ENCODE results near the gene PAX9.
A peak's percentile ranks its signal among the peaks of the same experiment; 100 is the strongest.

PAX9 gene
- long read RNA-seq, donor 1 = 0 reads
- long read RNA-seq, donor 2 = 0 reads
- long read RNA-seq, donor 3 = 0 reads
- long read RNA-seq, donor 4 = 0 reads
- long read RNA-seq, donor 5 = 0 reads
- long read RNA-seq, donor 6 = 0 reads
- long read RNA-seq, donor 7 = 0 reads
- long read RNA-seq, donor 8 = 0 reads

- DNase-seq = peak; percentile 77
Measured at GRCh38 chr14:36661506-36662257, at the start of gene PAX9. Gene PAX9 (plus strand): TSS chr14:36661860. CDS start chr14:36662090, 230 bp downstream.

GRCh38 chr14:36617824-36618223, 43.8 kb upstream of the PAX9 start:
- DNase-seq = no peak

DNA sequence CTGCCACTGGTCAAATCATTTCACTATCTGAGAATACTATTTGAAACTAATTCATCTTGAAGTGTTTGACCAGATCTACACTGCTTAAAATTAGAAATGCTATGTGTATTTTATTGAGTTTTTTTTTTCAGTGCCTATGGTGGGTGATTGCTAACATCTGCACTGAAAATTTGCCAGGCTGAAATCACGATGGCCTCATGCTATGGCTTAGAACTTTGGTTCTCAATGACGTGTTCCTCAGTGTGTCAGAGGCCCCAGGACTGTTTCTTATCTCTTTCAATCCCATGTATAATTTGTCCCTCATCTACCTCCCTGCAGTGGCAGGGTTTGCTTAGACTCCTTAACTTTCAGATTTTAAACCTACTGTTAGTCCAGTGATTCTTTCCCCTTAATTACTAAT, 43.0 kb upstream of the PAX9 start:
- no peak for DNase-seq

DNA sequence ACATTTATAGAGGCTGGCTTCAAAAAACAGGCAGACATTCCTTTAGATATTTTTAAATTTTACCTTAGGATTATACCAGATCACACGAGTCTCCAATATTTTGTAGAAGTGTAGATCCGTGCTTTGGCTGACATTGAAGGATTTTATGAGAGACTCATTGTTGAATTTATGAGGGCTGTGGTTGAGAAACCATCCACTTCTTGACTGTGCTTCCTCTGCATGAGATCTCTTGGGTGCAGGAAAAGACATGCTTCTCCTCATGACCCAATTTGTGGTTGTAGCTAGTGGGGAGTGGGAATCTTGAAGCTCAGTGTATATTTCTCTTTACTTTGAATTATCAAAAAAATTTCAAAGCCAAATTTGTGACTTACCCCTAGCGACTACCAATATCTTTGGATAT, 42.5 kb upstream of the PAX9 start:
- DNase-seq = no peak

DNA sequence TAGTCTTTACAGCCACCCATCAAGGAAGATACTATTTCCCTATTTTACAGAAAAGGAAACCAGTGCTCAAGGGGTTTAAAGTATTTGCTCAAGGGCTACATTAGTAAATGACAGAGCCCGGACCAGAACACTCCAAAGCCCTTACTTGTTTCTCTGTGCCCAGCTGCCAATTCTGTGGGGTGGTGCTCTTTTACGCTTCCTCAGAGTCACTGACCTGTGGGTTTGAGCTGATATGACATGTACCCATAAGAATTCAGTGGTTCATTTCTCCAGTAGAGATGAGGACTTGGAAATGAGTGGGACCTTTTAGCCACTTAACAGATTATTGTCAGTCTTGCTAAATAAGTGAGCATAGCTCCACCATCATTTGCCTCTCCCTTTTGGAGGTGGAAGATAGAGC, 41.8 kb upstream of the PAX9 start:
- DNase-seq = no peak

GRCh38 chr14:36625014-36625413, 36.6 kb upstream of the PAX9 start:
- no peak for DNase-seq

- DNase-seq = no peak
Measured at GRCh38 chr14:36625436-36625835, 36.2 kb upstream of the PAX9 start.

GRCh38 chr14:36626151-36626550, 35.5 kb upstream of the PAX9 start:
- no peak for DNase-seq

- no peak for DNase-seq
Measured at GRCh38 chr14:36627981-36628380, 33.7 kb upstream of the PAX9 start.

- DNase-seq = no peak
Measured at GRCh38 chr14:36633580-36633979, 28.1 kb upstream of the PAX9 start.

- DNase-seq = peak; percentile 59
Measured at GRCh38 chr14:36646664-36647416, 14.8 kb upstream of the PAX9 start.

- DNase-seq = no peak
Measured at GRCh38 chr14:36647417-36647823, 14.2 kb upstream of the PAX9 start.

DNA sequence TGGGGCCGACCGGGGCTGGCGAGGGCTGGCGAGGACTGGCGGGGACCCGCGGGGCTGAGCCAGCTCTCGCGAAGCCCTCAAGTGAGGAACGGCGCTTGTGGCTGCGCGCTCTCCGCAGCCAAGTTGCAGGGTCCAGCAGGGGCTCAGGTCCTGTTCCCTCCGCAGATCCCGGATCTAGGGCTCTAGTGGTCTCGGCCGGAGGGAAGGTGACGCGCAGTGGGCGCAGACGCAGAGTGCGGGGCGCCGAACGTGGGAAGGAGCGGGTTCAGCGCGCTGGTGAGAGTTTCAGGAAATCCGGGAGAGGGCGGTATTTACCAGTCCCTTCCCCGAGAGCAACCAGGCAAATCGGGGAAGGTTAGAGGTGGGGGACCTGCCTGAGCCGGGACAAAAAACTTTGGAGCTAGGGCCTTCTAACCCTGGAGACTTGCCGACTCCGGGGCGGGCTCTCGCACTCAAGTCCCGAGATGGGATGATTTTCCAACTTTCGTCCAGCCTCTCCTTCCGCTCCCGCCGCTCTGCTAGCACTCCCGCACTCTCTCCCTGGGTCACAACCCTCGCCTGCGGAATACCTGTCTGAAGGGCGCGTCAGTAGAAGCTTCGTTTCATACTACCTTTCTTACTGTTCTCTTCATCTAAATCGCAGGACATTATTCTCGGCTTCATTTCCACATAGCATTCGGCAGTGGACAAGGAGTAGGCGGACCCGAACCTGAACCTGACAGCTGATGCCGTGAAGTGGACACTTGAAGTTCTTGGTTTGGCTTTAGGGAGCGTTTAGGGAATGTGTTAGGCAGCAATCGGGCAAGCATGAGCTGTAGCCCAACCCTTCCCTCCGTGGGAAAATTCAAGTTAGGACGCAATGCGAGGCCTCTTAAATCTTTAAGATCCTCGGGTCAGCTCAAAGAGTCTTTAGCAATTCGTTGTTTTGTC, 13.6 kb upstream of the PAX9 start:
- peak; percentile 81 for DNase-seq

GRCh38 chr14:36649872-36650650, 11.6 kb upstream of the PAX9 start:
- no peak for DNase-seq

- DNase-seq = no peak
Measured at GRCh38 chr14:36652542-36653201, 9.0 kb upstream of the PAX9 start.

GRCh38 chr14:36653413-36653812, 8.2 kb upstream of the PAX9 start:
- no peak for DNase-seq

DNA sequence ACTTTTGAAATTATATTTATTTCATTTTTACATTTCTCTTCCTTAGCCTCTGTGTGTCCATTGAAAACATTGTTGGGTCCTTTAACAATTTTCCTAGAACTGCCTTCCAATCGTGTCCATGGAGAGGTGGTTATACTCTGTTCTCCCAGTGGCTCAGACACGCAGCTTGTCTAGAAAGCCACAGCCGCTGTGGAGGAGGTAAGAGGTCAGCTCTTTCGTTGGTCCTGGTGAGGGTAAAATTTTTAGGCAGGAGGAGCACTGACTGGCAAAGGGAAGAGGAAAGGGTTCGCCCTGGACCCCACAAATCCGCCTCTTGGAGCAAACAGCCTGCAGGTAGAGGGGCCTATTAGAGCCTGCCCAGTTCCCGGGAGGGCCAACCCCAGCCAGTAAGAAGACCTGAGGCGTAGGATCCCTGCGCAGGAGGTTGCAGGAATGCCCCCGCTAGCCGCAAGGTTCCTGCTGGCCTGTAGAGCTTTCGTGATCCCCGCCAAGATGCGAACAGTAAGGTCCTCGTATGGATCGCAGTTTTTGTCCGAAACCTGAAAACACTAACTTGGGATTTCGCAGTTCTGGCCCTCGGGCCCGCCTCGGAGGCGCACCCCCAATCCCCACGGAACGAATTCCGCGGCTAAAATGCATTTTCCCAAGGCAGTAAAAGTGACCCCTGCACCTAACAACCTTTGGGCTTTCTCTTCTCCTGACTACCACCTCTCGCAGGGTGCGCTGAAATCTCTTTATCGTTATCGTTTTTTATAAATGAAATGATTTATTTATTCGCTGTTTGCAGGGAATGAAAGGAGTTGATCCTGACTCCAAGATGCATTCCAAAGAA, 7.5 kb upstream of the PAX9 start:
- DNase-seq = peak; percentile 58

GRCh38 chr14:36654794-36655381, 6.8 kb upstream of the PAX9 start:
- DNase-seq = peak; percentile 41

- DNase-seq = no peak
Measured at GRCh38 chr14:36655571-36655962, 6.1 kb upstream of the PAX9 start.

All from right kidney (tissue), 9 donors.